Measurements from ENCODE around the gene CNKSR3.
"Not testable (repeated sequence)": the region's sequence is repeated elsewhere in the genome, so short reads cannot be mapped to it uniquely, and the experiment has no call there.

CNKSR3 gene

DNA sequence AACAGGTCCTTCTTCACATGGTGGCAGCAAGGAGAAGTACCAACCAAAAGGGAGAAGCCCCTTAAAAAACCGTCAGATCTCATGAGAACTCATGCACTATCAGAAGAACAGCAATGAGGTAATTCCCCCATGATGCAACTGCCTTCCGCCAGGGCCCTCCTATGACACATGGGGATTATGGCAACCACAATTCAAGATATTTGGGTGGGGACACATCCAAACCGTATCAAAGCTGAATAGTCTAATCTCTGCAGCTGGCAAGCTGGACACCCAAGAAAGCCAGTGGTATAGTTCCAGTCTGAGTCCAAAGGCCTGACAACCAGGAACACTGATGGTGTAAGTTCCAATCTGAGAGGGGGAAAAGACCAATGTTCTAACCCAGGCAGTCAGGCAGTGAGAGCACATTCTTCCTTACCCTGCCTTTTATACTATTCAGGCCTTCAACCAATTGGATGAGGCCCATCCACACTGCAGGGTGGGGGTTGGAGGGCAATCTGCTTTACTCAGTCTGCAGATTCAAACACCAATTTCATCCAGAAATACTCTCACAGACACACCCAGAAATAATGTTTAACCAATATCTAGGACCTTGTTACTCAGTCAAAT is 17.9 kb upstream of the CNKSR3 start:
- DNase-seq (ENCODE audit: low spot score), result no peak

DNA sequence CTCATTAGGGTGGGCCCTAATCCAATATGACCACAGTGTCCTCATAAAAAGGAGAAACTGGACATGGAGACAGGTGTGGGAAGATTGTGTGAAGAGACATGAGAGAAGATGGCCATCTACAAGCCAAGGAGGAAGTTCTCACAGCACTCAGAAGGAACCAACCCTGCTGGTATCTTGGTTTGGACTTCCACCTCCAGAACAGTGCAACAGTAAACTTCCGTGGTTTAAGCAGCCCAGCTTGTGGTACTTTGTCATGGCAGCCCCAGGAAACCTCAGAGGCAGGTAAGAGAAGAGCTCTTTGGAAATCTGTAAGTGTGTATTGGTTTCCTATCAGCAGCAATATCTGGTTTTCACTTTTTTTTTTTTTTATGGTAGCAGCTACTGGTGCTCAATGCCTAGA is 16.5 kb upstream of the CNKSR3 start:
- DNase-seq (ENCODE audit: low spot score), result no peak

DNA sequence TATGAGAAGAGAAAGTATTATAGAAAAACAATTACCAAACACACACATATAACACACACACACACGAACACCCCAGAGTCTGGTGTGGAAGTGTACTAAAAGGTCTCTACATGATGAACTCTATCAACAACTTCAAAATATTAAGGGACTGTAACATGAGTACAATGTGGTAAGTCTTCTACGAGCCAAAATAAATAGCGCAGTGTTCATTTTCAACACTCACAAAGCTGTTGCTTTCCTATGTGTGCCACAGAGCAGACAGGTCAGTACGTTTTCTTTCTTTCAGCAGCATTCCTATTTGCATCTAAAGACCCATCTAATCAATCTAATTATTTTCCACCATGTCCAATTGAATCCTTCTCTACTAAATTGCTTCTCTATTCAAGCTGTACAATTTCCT is 12.1 kb upstream of the CNKSR3 start:
- no peak for DNase-seq (ENCODE audit: low spot score)

DNA sequence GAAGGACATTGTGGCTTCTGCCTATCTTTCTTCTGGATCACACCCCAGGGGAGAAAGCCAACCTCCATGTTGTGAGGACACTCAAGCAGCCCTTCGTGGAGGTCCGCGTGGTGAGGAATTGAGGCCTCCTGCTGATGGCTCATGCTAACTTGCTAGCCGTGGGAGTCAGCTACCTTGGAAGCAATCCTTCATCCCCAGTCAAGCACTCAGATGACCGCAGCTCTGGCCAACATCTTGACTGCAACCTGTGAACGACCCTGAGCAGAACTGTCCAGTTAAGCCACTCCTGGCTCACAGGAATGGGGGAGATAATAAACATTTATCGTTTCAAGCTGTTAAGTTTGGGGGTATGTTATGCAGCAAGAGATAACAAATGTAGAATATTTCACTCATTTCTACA is 10.9 kb upstream of the CNKSR3 start:
- no peak for DNase-seq (ENCODE audit: low spot score)

DNA sequence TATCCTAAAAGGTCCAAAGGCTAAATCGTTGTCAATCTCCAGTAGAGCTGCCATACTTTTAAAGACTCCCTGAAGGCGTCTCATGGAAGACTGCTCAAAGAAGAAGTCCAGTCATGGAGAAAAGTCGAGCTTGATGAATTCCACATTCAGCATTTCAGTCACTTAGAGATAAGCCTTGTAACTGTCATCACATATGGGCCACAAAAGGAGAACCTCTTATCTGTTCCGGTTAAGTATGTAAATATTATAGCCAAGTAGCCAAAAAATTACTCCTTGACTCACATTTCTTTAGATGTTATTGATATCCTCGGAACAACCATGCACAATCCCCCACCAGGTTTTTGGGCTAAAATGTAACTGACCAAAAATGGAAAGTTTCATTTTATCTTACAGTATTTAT is 9.8 kb upstream of the CNKSR3 start:
- DNase-seq (ENCODE audit: low spot score), result no peak

DNA sequence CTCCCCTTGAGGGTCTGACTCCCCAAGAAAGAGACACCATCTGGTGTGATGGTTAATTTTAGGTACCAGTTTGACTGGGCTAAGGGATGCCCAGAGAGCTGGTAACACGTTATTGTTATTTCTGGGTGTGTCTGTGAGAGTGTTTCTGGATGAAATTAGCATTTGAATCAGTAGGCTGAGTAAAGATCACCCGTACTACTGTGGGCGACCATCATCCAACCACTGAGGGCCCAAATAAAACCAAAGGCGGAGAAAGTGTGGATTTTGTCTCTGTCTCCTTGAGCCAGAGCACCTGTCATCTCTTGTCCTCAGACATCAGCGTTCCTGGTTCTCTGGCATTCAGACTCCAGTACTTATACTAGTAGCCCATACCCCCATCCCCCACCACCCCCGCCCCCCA is 7.9 kb upstream of the CNKSR3 start:
- DNase-seq (ENCODE audit: low spot score), result no peak

DNA sequence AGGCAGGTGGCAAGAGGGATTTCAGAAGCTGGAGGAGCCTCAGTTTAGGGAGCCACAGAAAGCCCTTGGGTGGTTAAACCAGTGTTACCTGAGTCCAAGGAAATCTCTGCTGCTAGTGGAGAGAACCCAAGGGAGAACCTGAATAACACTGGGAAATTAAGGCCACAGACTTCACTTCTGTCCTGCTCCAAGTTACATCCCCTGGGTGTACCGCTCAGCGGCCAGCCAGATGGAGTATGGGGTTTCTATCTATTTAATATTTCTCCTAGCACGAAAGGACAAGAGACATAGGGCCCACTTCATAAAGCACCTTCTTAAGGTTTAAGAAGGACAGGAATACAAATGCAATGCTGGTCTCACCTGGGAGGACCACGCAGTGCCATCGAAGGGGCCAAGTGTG is 5.8 kb upstream of the CNKSR3 start:
- DNase-seq (ENCODE audit: low spot score), result no peak

DNA sequence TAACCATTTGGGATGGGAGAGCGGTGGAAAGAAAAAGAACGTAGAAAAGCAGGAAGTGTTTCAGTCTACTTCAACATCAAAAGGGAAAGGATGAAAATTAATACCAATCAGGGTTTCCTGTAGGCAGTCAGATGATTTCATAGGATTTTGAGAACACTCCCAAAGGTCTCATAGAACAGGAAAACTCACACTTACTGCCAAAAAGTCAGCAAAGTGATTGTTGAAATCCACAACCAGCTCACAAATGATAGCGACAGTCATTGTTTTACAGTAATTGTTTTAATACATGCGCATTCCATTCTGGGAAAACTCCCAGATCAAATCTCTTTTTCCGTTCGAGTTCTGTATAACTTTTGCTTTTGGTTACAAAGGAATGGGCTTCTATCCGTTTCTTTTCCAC is 5.3 kb upstream of the CNKSR3 start:
- no peak for DNase-seq (ENCODE audit: low spot score)

DNA sequence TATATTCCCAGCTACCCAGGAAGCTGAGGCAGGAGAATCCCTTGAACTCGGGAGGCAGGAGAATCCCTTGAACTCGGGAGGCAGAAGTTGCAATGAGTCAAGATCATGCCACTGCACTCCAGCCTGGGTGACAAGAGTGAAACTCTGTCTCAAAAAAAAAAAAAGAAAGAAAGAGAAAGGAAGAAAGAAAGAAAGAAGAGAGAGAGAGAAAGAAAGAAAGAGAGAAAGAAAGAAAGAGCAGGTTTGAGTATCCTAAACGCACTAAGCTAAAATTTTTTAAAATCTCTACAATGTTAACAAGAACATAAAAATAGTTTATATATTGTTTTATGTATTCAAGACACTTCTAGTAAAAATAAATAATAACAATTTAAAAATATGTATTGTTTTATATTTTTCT is 4.6 kb upstream of the CNKSR3 start:
- not testable (repeated sequence) for DNase-seq (ENCODE audit: low spot score)

DNA sequence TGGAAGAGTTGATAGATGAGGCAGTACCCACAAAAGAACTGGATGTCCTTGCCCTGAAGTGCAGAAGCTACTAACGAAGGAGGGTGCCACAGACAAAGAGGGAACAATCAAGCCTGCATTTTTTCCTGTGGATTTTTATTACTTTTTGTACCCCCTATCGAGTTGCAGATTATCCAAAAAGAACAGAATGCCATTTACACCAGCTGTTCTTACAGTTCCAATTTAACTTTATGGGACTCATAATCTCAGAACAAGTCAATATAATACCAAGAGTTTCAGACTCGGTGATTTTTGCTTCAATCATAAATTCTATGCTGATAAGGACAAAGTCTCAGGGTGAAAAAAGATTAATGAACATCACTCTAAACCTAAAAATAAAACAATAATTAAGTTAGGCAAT is 4.0 kb upstream of the CNKSR3 start:
- no peak for DNase-seq (ENCODE audit: low spot score)

DNA sequence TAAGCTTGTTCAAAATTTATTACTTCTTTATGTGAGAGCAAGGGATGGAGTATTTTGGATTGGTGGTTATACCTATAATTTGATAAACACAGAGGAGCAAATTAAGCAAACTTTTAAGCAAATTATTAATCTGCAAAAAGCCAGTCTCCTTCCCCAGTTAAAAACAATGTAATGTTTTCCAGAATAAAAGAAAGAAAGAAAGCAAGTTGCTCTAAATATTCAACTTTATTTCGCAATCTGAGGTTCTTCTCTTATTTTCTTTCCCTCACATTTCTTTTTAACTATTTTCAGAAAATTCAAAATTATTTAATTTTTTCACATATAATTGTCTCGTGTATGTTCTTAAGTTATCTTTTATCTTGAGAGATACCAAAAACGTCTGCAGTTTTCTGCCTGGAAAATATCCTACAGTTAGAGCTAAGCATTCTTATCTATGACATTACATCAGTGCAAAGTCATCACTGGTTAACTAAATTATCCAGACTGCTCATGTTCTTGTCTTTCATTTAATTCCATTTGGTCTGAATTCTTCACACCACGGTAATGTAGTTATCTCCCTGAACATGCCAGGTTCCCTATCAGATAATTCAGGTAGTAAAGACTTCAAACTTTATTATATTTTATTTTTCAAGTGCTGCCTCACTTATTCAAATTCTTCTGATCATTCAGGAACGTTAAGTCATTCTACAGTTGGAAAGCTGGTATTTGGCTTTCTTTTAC is 3.3 kb upstream of the CNKSR3 start:
- DNase-seq (ENCODE audit: low spot score), result no peak

DNA sequence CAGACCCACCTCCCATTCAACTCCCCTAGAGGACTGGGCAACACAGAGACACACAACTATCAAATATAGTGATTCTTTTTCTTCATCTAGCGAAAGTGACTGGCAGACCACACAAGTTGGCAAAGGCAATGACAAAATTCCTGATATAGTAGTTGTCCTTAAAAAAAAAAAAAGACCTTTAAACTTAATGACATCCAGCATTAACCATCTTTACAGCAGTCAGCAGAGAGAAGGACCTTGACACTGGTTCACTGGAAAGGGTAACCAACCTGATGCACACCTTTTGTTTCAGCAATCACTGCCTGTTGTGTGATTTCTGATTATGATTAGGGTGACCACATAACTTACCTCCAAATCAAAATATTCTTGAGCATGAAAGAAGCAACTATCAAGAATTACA is 1.7 kb upstream of the CNKSR3 start:
- no peak for DNase-seq (ENCODE audit: low spot score)

DNA sequence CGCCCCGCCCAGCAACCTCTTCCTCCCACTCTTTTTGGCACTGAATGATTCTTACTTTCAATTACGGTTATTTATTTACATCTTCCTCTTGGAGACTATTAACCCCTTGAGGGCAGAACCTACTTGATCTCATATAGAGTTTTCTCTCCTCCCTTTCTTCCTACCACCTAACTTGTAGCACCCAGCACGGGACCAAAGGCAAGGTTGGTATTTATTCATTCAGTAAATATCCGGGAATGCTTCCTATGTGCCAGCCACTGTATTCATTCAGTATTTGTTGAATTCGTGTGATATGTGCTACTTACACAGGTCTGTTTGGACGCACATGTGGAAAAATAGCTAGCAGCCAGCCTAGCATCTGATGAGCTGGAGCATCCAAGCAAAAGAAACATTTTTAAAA is 1.3 kb upstream of the CNKSR3 start:
- DNase-seq (ENCODE audit: low spot score), result no peak

DNA sequence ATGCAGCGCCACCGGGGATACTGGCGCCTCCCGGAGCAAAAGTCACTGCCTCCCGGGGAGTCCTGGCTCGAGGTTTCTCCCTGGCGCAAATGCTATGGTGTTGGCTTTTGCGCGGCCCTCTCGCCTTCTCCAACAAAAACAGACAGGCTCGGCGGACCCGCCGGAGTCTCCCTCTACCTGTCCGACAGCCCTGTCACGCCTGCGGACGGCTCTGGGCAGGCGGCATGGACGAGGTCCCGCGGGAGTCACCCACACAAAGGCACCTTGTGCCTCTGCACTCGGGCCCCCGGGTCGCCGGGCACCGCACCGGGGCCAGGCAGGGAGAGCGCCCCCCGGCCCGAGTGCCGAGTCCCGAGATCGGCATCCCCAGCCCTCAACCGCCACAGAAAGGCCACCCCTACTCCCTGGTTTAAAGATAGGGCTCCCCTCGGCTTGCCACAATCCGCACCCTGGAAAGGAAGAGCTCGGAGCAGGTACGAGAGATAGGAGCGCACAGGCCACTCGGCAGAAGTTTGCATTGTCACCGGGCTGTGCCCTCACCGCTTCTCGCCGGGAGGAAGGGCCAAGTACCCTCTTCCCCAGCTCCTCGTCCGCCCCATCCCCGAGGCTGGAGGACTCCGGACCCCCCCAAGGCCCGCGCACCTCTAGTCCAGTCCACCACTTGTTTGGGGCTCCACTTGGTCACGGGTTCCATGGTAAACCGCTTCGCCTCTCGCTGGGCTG is 903 bp downstream of the CNKSR3 start:
- DNase-seq (ENCODE audit: low spot score), result peak; percentile 39

DNA sequence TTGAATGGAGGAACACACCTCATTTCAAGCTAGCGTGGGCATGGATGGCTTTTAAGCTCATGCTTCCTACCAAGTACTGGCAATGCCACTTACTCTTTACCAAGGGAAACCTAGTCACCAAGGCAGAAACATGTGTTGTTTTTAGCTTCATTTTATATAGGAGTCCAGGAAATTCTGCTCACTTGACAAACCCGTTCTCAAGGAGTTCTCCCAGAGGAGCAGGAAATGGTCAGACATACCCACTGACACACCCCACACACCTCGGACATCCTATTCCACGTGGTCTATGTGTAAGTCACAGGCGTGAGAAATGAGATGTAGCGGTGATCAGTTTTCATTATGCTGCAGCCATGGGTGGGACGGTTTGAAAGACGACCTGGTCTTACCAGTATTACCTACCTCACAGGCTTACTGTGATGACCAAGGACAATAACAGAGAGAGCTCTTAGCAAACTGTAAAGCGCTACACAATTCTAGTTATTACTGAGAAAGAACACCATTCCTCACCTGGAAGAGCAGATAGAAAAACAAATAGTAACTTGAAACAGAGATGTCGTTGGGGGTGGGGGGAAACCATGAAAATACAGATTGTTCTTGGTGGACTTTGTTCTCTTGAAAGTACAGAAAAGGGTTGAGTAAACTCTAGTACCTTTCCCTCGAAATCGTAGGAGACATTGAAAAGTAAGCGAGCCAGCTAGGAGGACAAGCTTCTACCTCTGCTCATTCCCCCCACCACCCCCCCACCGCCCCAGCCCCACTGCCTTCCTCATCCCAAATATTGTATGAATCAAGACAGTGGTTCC is 1.7 kb downstream of the CNKSR3 start:
- DNase-seq (ENCODE audit: low spot score), result peak; percentile 30

DNA sequence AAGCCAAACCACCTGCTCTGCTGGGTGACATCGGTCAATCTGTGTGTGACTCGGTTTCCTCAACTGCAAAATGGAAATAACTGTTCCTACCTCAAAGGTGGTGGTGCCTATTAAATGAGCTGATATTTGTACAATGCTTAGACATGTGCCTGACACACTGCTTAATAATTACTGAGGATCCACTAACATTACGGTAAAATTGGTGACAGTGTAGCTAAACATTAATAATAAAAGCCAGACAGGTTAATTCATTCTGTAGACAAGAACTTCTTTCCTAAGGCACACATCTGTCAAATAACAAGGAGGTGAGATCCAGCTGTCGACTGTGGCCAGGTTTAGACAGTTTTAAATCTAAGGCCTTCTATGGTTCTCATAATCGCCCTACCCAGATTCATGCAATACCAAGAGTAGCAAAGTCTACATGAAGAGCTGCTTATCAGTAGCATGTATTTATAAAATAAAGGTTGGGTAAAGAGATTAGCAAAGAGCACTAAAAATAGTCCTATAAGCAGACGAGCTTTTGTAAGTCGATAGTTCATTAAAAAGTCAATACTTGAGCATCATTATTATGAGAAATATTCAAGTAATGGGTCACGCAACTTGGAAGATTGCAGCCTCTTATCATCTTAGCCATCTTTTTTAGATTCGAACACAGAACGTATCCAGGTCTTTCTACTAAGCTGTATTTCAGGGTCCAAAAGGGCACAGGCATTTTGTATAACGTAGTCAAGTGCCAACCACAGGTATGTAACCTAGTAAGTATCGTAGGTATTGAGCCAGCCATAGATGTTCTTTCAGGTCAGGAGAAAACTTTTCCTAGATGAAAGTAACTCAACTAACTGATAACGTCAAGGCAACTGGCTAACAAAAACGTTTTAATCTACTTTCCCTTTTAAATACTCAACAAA is 3.2 kb downstream of the CNKSR3 start:
- no peak for DNase-seq (ENCODE audit: low spot score)

DNA sequence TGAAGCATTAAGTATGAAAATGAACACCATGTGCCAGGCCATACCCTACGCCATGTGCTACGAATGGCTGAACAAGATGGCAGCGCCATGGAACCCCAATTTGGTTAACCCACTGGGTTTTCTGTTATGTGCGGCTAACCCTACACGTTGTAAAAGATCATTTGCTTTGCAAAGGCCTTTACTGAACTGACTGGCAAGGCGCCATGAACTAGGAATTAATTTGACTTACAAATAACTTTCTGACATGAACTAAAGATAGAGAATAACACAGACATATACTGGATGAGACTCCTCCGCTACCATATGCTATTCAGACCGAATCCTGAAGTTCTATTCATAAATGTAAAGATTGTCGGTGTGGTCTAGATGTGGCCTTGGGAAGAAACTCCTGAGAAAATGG is 3.9 kb downstream of the CNKSR3 start:
- no peak for DNase-seq (ENCODE audit: low spot score)

DNA sequence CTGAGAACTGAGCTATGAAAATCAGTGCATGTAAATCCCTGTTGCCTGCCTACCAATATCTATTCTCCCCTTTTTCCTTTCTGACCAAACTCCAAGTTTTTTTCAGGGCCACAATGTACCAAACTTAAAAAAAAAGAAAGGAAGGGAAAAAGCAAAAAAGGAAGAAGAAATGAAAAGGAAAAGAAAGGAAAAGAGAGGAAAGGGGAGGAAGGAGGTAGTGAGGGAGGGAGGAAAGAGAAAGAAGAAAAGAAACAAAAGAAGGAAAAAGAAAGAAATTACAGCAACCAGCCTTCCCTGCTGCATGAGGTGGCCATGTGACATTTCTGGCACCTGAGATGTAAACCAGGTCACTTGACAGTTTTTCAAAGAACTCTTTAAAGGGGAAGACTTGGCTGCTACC is 4.4 kb downstream of the CNKSR3 start:
- DNase-seq (ENCODE audit: low spot score), result no peak

DNA sequence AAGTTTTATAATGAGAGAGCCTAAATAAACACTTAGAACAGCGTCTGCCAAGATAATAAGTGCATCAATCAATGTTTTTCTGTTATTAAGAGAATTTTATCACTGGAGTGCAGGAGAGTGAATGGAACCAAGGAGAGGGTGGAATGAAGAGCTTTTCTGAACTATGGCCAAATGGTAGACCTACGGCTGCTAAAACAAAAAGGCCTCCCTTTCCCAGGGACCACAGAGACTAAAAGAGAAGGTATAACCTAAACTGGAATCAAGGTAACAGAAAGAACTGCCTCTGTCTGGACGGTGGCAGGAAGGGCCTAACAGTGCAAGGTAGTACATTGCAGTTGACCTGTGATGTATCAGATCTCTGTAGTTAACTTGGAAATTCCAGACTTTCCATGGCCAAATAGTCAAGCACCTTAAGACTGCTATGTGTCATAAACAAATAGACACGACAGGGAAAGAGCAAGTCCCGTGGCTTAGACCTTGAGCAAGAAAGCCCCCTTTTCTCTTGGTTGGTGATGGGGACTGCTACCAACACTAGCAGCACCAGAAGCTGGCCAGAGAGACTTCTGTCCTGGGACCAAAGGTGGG is 5.5 kb downstream of the CNKSR3 start:
- no peak for DNase-seq (ENCODE audit: low spot score)

DNA sequence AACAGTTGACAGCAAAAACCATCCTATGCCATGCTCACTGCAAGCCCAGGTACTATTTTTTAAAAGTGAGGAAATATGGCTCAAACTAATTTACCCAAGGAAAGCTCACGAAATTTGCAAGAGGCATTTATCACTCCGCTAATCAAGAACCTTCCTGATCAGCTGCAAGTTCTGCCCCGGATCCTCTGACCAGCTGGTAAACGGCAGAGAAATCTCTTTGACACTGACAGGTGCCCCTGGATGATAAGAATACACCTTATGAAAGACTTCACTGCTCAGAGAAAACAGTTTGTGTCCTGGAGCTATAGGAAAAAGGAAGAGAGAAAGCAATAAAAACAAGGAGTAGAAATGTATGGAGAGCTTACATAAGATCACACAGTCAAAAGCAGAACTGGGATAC is 6.4 kb downstream of the CNKSR3 start:
- no peak for DNase-seq (ENCODE audit: low spot score)

DNA sequence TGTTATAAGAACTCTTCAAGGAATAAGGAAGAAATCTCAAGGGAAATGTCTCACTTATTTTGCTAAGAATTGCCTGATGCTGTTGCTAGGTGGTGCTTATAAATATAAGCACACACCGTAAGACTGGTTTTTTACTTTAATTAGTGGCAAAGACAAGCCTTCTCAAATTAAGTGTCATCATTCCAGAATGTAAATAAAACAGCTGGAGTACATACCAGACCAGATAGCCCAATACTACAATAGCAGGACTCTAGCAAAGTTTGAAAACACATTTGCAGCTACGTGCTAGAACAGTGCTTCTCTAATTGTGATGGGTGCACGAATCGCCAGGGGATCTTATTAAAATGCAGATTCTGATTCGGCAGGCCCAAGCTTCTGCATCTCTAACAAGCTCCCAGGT is 6.8 kb downstream of the CNKSR3 start:
- DNase-seq (ENCODE audit: low spot score), result no peak
